HG03025 (cell line): ENCODE results near the gene MMP14.
"Not testable (repeated sequence)": the region's sequence is repeated elsewhere in the genome, so short reads cannot be mapped to it uniquely, and the experiment has no call there.

Experiments
- ATAC-seq: cut with Tn5 transposase; IDR thresholded peaks from one replicate; pipeline ENCODE4 v1.9.1; 2021; ENCODE audit warnings: mild to moderate bottlenecking, moderate library complexity; ENCODE audit not compliant: unreplicated experiment, low FRiP score

Gene MMP14

DNA sequence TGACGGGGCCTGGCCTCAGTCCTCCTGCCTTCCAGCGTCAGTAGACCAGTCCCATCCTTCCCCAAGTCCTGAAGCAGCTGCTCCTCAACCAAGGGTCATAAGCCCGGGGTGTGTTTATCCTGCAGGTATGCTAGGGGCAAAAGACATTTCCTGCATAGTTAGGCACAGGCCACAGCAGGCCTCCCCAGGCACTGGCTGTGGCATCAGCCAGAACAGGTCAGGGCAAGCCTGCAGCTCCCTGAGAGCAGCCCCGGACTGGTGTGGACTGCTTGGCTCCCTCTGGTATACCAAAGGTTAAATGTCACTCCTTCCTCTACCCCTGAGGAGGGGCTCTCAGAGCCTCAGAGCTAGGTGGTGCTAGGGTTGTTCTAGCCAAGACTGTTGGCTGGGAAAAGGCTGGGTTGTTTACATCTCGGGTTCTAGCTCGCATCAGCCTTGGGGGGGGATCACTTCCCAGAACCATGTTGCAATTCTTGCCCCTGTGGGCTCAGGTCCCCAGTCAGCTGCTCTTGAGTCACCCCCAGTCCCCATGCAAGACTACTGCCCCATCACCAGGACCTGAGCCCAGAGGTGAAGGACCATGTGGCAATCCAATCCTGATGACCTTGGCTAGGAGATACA, 2.9 kb downstream of the MMP14 start:
- ATAC-seq = no peak

DNA sequence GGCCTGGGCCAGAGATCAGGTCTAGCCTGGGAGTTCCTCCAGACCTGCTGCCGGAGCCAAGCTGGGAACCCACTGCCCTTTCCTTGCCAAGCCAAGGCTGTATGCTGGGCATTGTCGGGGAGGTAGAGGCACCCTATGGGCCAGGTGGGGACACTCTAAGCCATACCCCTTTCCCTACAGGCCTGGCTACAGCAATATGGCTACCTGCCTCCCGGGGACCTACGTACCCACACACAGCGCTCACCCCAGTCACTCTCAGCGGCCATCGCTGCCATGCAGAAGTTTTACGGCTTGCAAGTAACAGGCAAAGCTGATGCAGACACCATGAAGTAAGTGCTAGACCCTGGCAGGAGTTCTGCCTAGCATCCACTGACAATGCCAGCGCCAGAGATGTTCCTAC, 4.9 kb downstream of the MMP14 start:
- no peak for ATAC-seq

DNA sequence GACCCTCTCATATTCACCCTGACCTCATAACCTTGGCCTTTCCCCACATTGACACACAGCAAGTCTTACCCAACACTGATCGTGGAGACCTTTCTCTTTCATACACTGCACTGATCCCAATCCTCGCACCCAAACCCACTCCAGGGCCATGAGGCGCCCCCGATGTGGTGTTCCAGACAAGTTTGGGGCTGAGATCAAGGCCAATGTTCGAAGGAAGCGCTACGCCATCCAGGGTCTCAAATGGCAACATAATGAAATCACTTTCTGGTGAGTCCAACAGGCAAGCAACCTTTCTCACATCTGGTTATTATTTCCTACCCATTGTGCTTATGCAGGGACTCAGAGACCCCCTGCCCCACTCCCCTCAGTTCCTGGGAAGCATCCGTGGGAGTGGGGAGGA, 5.4 kb downstream of the MMP14 start:
- ATAC-seq = no peak

DNA sequence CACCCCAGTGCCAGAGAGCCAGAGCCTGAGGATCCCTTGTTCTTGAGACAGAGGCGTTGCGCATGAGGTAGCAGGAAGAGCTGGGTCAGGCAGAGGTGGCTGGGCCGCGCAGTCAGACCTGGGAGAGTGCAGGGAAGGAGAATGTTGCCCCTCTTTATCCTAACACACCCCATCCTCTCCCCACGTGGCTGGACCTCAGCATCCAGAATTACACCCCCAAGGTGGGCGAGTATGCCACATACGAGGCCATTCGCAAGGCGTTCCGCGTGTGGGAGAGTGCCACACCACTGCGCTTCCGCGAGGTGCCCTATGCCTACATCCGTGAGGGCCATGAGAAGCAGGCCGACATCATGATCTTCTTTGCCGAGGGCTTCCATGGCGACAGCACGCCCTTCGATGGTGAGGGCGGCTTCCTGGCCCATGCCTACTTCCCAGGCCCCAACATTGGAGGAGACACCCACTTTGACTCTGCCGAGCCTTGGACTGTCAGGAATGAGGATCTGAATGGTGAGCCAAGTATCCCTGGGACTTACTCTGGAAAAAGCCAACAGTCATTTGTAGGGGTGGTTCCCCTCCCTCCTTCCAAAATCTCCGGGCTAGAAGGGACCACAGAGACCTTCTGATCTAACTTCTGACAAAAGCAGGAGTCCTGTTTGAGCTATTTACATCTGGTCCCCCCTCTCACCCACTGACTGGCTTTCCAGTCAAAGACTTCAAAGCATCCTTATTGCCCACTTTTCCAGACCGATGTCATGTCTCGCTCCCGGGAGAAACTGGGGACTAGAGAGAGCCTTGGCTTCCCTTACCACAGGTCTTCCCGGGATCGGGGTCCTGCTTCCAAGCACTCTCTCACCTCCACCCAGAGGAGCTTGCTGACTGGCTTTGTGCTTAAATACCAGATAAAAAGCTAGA, 6.1 kb downstream of the MMP14 start:
- no peak for ATAC-seq

GRCh38 chr14:22843123-22843925, 6.9 kb downstream of the MMP14 start:
- no peak for ATAC-seq

DNA sequence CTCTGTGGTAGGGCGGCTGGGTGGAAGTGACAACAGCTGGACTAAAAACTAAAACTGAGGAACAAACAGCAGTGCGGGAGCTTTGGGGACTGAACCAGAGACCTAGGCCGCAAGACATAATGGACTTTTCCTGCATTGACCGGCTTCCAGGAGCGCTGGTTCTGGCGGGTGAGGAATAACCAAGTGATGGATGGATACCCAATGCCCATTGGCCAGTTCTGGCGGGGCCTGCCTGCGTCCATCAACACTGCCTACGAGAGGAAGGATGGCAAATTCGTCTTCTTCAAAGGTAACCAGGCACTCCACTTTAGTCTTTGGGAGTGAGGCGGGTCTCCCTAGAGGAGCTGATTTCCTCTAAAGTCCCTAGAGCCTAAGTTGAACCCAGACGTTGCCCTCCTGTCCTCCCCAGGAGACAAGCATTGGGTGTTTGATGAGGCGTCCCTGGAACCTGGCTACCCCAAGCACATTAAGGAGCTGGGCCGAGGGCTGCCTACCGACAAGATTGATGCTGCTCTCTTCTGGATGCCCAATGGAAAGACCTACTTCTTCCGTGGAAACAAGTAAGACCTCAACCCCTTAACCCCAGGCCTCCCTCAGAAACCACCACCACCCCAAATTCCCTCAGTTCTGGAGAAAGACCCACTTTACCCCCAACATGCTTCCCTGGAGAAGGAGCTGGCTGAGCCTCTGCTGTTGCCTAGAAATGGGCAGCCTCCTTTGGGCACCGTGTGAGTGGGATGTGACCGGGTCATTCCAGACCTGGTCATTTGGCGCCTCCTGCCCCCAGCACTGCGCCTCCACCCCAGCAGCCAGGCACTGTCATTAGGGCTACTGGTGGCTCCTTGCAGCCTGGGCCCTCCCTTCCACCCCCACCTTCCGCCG, 8.1 kb downstream of the MMP14 start:
- ATAC-seq = no peak

GRCh38 chr14:22845103-22845394, 8.7 kb downstream of the MMP14 start:
- ATAC-seq = no peak

GRCh38 chr14:22845821-22846625, 9.6 kb downstream of the MMP14 start:
- ATAC-seq = no peak

DNA sequence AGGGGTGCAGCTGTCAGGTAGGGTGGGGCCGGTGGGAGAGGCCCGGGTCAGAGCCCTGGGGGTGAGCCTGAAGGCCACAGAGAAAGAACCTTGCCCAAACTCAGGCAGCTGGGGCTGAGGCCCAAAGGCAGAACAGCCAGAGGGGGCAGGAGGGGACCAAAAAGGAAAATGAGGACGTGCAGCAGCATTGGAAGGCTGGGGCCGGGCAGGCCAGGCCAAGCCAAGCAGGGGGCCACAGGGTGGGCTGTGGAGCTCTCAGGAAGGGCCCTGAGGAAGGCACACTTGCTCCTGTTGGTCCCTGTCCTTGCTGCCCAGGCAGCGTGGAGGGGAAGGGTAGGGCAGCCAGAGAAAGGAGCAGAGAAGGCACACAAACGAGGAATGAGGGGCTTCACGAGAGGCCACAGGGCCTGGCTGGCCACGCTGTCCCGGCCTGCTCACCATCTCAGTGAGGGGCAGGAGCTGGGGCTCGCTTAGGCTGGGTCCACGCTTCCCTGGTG, 10.5 kb downstream of the MMP14 start:
- no peak for ATAC-seq

- ATAC-seq = no peak
These were observed 11.4 kb downstream of the MMP14 start for GRCh38 chr14:22847661-22848341.

GRCh38 chr14:22848351-22849164, 12.2 kb downstream of the MMP14 start:
- ATAC-seq = no peak

GRCh38 chr14:22849212-22849819, 12.9 kb downstream of the MMP14 start:
- ATAC-seq = no peak

- no peak for ATAC-seq
These were observed 14.8 kb downstream of the MMP14 start for GRCh38 chr14:22850944-22851764.

GRCh38 chr14:22852178-22852577, 15.8 kb downstream of the MMP14 start:
- not testable (repeated sequence) for ATAC-seq

DNA sequence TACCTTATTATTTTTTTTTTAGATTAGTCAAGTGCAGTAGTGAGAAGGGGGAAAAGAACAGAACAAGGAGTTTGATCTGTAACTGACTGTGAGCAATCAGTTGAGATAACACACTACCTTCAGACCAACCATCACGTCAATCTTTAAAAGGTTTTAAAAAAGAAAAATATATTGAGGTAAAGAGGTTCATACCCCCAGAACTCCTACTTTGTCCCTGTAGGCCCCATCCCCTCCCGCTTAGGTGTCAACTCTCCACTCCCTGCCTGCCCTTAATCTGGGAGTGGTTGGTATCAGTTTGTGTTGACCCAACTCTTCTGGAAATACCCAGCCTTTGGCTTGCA, 16.2 kb downstream of the MMP14 start:
- no peak for ATAC-seq

DNA sequence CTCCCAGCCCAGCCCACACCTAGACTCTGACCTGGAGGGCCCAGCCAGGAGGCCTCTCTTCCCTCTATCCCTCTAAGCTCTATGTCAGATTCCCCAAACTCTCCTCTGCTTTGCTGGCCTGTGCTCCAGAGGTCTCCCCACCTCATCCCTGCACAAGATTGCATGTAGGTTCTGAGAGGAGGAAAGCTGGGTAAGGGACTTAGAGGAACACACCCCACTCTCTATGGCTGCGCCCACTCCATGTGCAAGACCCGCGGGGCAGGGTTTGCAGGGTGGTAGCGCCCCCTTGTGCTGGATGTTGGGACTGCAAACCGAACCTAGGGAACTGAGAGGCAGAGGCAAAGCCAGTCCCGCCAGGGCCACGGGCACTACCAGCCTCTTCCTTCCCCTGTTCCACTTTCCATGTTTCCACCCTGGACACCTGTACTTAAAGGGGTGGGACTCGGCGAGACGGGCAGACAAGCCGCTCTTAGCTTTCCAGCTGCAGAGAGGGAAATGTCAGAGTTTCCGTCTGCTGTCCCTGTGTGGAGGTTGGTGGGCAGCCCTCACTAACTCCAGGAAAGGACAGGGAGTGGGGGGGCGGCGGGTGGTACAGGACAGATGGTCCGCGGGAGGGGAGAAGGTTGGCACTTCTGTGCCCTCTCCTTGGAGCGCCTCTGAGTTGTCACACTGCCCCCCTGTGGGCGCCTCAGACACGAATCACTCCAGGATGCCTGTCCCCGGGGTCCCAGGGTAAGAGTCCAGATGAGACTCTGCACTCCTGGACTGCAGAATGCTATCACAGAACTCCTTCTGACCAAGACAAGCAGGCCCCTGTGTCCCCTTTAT, 16.8 kb downstream of the MMP14 start:
- ATAC-seq = peak; percentile 55
